Renal cortex interstitium (tissue), 11 donors: ENCODE results near the gene S100A14. TPM values are rescaled to one million over a fixed set of nuclear protein-coding genes. Genes with fewer than 3 reads are reported as not detected.
A peak's percentile ranks its signal among the peaks of the same experiment; 100 is the strongest.
"Not testable (repeated sequence)": the region's sequence is repeated elsewhere in the genome, so short reads cannot be mapped to it uniquely, and the experiment has no call there.

ENCODE experiments used
- DNase-seq, 11 donors: peaks; one replicate each; pipeline ENCODE4 v3.0.0-alpha.2; 2013; ENCODE audit warnings: low read depth in 9 of 11, low spot score in 4 of 11; ENCODE audit errors: extremely low read depth in 1 of 11
- polyA plus RNA-seq, 3 donors: library from polyadenylated mRNA; unstranded; fragments of 120-200 nt; gene quantifications; one replicate each; pipeline ENCODE4 v1.2.1, GENCODE V29; 2013; ENCODE audit not compliant: insufficient read length in 3 of 3

Gene S100A14
- polyA plus RNA-seq, 3 donors, result 16.9 to 22.1 (median 17.3) TPM

- DNase-seq, result no peak
Measured at GRCh38 chr1:153646672-153647345, 30.7 kb upstream of the S100A14 start.

- DNase-seq, result no peak
Measured at GRCh38 chr1:153643816-153644215, 27.7 kb upstream of the S100A14 start.

GRCh38 chr1:153643100-153643499 lies 27.0 kb upstream of the S100A14 start:
- no peak for DNase-seq

- no peak for DNase-seq
Measured at GRCh38 chr1:153642161-153642560, 26.0 kb upstream of the S100A14 start.

GRCh38 chr1:153640861-153641260 lies 24.7 kb upstream of the S100A14 start:
- DNase-seq, result no peak

GRCh38 chr1:153640213-153640612 lies 24.1 kb upstream of the S100A14 start:
- not testable (repeated sequence) for DNase-seq

GRCh38 chr1:153639280-153639679 lies 23.2 kb upstream of the S100A14 start:
- DNase-seq, result no peak

GRCh38 chr1:153638261-153638660 lies 22.1 kb upstream of the S100A14 start:
- DNase-seq, result no peak

GRCh38 chr1:153636312-153636711 lies 20.2 kb upstream of the S100A14 start:
- DNase-seq, result no peak

- DNase-seq, result no peak
Measured at GRCh38 chr1:153635872-153636271, 19.7 kb upstream of the S100A14 start.

GRCh38 chr1:153633754-153634665 lies 17.9 kb upstream of the S100A14 start, which contains the start of gene CHTOP:
TSS of gene CHTOP (plus strand) at chr1:153634066. CDS start at chr1:153636589, 2,523 bp downstream.
- peak; percentile 97 to 99 (median 98) for DNase-seq

GRCh38 chr1:153633161-153633753 lies 17.1 kb upstream of the S100A14 start:
- DNase-seq, result no peak

GRCh38 chr1:153631047-153632022 lies 15.2 kb upstream of the S100A14 start:
- no peak for DNase-seq

- DNase-seq, result no peak
Measured at GRCh38 chr1:153630384-153630783, 14.3 kb upstream of the S100A14 start.

- DNase-seq, result no peak
Measured at GRCh38 chr1:153629971-153630370, 13.8 kb upstream of the S100A14 start.

GRCh38 chr1:153629343-153629665 lies 13.2 kb upstream of the S100A14 start:
- DNase-seq, result no peak

- no peak for DNase-seq
Measured at GRCh38 chr1:153628638-153629342, 12.7 kb upstream of the S100A14 start.
